ACHN (cell line): ENCODE results near the gene RNF13.
"Not testable (repeated sequence)": the region's sequence is repeated elsewhere in the genome, so short reads cannot be mapped to it uniquely, and the experiment has no call there.

Experiments used
- DNase-seq: peaks from one replicate; pipeline ENCODE4 v3.0.0-alpha.2; 2015
- in situ Hi-C: cut with HindIII; loops from 2 replicates; pipeline ENCODE4 v1.10.0; 2017; ENCODE audit warnings: low sequenced_read_pairs, low pct_ligation_motif_present, low pct_unique_long_range_greater_than_20kb

The RNF13 gene

GRCh38 chr3:149967086-149967685, 154.2 kb downstream of the RNF13 start:
- peak; percentile 58 for DNase-seq
- in situ Hi-C loops: no loop called here

- in situ Hi-C loops: no loop called here
- DNase-seq: peak; percentile 13
These were observed 155.2 kb downstream of the RNF13 start for GRCh38 chr3:149968216-149968615.

- in situ Hi-C loops: no loop called here
- peak; percentile 83 for DNase-seq
These were observed 156.3 kb downstream of the RNF13 start for GRCh38 chr3:149969110-149969939.

GRCh38 chr3:149969940-149970715, 157.1 kb downstream of the RNF13 start:
- in situ Hi-C loops: no loop called here
- DNase-seq: peak; percentile 81

- DNase-seq: peak; percentile 75
- in situ Hi-C loops: no loop called here
These were observed 157.8 kb downstream of the RNF13 start, which contains the start of gene PFN2 for GRCh38 chr3:149970716-149971402. TSS of gene PFN2 (minus strand) at chr3:149970895. CDS start at chr3:149970856, 39 bp downstream.

- DNase-seq: no peak
- in situ Hi-C loops: no loop called here
These were observed 158.5 kb downstream of the RNF13 start for GRCh38 chr3:149971403-149972075.

- no peak for DNase-seq
- in situ Hi-C loops: no loop called here
These were observed 162.9 kb downstream of the RNF13 start for GRCh38 chr3:149975919-149976318.

GRCh38 chr3:149977386-149977785, 164.4 kb downstream of the RNF13 start:
- no peak for DNase-seq
- in situ Hi-C loops: no loop called here

- DNase-seq, in situ Hi-C loops: not testable (repeated sequence)
These were observed 169.0 kb downstream of the RNF13 start for GRCh38 chr3:149981979-149982378.

GRCh38 chr3:149983053-149983452, 170.0 kb downstream of the RNF13 start:
- in situ Hi-C loops, DNase-seq: not testable (repeated sequence)

- in situ Hi-C loops: no loop called here
- no peak for DNase-seq
These were observed 170.6 kb downstream of the RNF13 start for GRCh38 chr3:149983628-149984027.

GRCh38 chr3:149989307-149989706, 176.3 kb downstream of the RNF13 start:
- DNase-seq: no peak
- in situ Hi-C loops: no loop called here

- DNase-seq: no peak
- in situ Hi-C loops: no loop called here
These were observed 177.5 kb downstream of the RNF13 start for GRCh38 chr3:149990423-149990948.

GRCh38 chr3:149992416-149993058, 179.5 kb downstream of the RNF13 start:
- DNase-seq: no peak
- in situ Hi-C loops: no loop called here

- no peak for DNase-seq
- in situ Hi-C loops: no loop called here
These were observed 185.9 kb downstream of the RNF13 start for GRCh38 chr3:149998946-149999345.

GRCh38 chr3:149999421-149999820, 186.4 kb downstream of the RNF13 start:
- in situ Hi-C loops: no loop called here
- no peak for DNase-seq

- no peak for DNase-seq
- in situ Hi-C loops: no loop called here
These were observed 187.6 kb downstream of the RNF13 start for GRCh38 chr3:150000641-150001040.
